ENCODE measurements around the gene ERVV-1.

DNA sequence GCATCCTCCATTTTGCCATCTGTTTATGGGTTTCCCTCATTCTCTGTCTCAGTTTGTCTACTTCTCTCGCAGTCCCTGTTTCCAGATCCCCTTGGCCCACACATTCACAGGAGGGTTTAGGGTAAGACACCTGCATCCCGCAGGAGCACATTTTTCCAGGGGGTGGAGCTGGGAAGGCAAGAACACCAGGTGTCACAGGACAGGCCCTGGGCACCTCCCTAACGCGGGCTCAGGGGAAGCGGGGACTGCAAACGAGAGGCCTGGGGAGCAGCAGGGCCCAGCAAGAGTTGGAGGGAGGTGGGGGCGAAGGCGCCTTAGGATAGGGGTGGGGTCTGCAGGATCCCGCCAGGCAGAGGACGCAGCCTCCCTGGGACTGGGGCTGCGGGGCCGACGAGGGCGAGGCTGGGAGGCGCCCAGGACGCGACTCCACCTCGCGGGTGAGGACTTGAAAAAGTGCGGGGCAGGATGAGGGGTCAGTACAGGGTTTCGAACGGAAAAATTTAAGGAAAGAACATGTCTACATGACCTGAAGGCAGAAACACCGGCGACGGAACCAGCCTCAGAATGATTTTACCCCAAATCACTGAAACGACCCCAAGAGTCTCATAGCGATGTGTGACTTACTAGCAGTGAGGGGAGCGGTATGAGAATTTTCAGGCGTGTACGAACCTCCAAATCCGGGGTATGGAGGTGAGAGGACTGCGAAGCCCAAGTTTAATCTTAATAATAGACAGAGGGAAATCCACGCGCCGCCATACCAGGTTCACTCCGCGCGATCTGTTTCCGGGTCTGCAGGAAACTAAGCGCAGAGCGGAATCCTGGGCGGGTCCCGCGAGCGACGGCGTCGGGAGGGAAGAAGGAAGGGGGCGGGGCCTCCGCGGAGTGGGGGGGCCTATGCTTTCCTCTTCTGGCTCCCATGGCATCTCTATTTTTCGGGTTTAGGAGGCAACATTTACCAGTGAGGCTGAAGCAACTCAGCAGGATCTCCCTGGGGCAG, 23.7 kb downstream of the ERVV-1 start:
- TF ChIP-seq, protein P1, sequence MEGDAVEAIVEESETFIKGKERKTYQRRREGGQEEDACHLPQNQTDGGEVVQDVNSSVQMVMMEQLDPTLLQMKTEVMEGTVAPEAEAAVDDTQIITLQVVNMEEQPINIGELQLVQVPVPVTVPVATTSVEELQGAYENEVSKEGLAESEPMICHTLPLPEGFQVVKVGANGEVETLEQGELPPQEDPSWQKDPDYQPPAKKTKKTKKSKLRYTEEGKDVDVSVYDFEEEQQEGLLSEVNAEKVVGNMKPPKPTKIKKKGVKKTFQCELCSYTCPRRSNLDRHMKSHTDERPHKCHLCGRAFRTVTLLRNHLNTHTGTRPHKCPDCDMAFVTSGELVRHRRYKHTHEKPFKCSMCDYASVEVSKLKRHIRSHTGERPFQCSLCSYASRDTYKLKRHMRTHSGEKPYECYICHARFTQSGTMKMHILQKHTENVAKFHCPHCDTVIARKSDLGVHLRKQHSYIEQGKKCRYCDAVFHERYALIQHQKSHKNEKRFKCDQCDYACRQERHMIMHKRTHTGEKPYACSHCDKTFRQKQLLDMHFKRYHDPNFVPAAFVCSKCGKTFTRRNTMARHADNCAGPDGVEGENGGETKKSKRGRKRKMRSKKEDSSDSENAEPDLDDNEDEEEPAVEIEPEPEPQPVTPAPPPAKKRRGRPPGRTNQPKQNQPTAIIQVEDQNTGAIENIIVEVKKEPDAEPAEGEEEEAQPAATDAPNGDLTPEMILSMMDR (IDR thresholded peaks at IDR 0.05) = no peak
- no peak for TF ChIP-seq CHD2 (IDR thresholded peaks at IDR 0.05; ENCODE audit: low read length, partially characterized antibody)
- no peak for TF ChIP-seq NRF1 (IDR thresholded peaks at IDR 0.05; ENCODE audit: low read depth, low read length)
- no peak for TF ChIP-seq TAF1 (IDR thresholded peaks at IDR 0.05; ENCODE audit: borderline replicate concordance, low read depth, low read length)
- no peak for TF ChIP-seq SIN3A (IDR thresholded peaks at IDR 0.05; ENCODE audit: borderline replicate concordance, low read depth, low read length)
- TF ChIP-seq EP300 (IDR thresholded peaks at IDR 0.05; ENCODE audit: borderline replicate concordance in 1 of 2, low read depth in 1 of 2, low read length in 1 of 2) = no peak

Measured in SK-N-SH (cell line).